Smooth muscle cell of the brain vasculature (primary cell): Measurements from ENCODE around the gene NBDY.
"Not testable (repeated sequence)": the region's sequence is repeated elsewhere in the genome, so short reads cannot be mapped to it uniquely, and the experiment has no call there.

Experiments
- DNase-seq: peaks from one replicate; pipeline ENCODE4 v3.0.0-alpha.2; 2012; ENCODE audit warnings: low read depth, low spot score

NBDY gene

DNA sequence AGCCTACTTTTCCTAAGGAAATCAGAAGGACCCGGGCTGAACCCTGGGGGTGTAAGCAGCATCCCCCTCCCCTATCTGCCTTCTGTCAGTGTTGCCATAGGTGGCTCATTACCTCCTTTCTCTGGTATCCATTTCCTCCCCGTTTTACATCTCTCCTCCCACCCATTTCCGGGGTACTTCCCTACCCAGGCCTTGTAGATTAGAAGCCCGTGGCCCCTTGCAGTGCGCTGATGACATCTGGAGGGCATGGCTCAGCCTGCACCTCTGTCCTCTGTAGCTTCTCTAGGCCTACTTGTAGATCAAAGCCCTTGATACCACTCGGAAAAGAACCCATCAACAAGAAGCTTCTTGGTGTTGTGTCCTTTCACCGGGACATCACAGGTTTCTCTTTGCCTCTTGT lies 71.8 kb downstream of the NBDY start:
- DNase-seq, result no peak

DNA sequence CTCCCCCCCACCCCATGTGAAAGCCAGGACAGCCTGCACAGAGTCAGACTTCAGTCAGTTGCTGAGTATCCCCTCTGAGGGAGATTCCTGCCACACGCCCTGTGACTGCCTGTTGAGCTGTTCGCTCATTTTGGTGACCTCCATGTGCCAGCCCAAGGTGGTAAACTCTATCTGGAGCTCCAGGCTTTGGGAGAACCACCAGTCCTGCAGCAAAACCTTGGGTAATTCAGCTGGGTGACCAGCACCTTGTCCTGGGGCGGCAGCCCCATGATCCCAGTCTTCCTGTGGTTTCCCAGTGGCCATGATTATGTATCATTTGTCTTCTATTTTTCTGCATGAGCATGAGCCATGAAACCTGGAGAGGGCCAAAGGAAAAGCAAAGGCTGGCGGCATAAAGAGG lies 73.4 kb downstream of the NBDY start:
- no peak for DNase-seq

DNA sequence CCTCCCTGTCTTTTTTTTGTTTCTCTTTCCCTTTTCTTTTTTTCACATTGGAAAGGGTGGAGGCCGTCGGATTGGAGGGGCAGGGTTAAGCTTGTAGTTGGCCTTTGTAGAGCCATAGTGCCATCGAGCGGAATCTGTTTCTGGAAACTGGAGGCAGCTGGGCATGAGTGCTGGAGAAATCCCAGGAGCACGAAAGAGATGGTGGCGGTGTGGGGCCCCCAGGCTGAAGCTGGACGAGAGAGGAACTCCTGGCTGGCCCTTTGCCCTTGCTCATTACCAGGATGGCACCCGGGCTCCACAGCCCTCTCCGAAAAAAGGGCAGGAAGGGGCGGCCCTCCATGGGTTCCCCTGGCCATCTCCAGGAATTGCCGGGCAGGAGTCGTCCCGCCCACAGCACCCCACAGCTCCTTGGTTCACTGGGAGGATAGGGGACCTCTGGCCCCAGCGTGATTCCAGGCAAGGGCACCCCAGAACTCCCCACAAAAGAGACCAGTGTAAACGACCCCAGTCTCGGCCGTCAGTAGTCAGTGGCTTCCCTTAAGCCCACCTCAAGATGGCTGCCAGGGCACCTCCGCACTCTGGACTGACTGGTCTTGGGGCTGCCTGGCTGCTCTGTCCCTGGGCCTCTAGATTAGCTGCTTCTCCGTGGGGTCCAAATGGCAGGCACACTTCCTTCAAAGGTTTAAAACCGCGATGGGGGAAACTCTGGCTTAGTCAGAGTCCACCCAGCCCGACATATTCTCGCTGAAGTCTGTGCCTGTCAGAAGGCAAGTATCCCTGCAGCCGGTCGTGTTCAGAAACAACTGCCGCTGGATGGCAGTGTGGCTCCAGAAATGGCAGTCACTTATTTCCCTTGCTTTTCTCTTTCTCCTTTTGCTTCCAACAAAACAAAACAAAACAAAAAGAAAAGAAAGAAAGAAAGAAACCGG lies 74.1 kb downstream of the NBDY start:
- DNase-seq, result peak; percentile 33

DNA sequence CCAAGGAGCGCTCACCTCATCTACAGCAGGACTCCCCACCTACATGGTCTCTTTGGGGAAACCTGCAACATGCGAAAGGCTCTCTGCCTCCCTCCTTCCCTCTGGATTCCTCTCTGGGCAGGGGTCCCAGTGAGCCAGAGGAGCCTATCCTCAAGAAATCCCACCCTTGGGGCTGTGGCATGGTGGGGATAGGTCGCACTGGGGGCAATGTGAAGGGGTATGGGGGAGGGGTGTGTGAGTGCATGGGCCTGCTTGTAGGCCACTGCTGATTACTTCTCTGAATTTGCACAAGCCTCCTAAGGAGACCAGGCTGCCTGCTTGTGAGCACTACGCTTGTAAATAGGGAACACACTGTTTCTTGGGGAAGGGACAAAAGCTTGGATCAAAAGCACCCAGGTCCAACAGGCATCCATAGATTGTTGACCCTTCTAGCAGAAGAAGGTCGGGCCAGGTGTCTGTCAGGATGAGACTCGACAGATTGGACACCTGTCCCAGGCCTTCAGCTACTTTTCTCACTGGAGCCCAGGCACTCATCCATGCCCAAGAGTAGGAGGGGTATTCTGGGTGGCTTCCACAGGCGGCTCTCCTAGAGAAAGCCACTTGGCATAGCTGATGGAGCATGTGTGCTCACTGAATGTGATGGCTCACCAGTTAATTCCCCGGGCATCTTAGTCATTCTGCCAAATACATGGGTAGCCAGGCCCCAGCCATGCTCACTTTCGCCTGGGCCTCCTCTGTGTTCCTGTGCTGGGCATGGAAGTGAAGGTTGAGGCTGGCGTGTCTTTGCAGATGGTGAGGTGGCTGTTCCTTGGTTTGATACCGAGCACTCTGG lies 75.0 kb downstream of the NBDY start:
- no peak for DNase-seq

DNA sequence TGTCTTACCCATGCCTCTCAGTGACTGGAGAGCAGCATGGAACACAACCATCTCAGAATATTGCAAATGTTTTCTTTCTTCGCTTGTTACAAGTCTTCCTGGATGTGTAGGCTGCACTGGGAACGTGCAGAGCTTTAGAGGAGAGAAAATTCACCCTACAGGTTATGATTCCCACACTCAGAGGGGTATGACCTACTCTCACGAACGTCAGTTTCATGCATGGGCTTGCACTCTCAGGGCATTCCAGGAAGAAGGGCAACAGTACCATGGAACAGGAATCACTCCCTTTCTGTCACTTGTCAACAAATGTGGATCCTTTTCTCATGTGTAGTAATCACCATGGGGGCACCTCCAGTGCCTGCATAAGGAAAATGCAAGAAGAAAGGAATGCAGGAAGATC lies 75.8 kb downstream of the NBDY start:
- DNase-seq, result no peak

DNA sequence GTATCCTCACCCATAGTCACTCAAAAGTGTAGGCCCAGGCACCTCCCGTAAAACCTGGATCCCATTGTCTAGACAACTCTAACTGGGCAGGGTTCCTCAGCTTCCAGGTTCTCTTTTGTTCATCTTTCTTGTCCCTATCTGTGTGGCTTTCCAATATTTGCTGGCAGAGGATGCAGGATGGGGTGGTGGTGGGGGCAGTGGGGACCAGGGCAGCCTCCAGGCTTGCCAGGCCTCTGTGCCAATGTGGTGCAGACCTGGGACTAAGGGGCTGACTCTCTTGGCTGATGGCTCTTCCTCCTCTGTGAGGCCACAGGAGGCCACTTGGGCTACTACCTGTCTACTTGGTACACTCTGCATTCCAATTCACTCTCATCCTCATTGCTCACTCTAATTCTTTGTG lies 76.4 kb downstream of the NBDY start:
- no peak for DNase-seq

DNA sequence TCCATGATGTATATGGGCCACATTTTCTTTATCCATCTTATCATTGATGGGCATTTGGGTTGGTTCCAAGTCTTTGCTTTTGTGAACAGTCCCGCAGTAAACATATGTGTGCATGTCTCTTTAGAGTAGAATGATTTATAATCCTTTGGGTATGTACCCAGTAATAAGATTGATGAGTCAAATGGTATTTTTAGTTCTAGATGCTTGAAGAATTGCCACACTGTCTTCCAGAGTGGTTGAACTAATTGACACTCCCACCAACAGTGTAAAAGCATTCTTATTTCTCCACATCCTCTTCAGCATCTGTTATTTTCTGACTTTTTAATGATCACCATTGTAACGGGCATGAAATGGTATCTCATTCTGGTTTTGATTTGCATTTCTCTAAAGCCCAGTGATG lies 77.1 kb downstream of the NBDY start:
- not testable (repeated sequence) for DNase-seq

DNA sequence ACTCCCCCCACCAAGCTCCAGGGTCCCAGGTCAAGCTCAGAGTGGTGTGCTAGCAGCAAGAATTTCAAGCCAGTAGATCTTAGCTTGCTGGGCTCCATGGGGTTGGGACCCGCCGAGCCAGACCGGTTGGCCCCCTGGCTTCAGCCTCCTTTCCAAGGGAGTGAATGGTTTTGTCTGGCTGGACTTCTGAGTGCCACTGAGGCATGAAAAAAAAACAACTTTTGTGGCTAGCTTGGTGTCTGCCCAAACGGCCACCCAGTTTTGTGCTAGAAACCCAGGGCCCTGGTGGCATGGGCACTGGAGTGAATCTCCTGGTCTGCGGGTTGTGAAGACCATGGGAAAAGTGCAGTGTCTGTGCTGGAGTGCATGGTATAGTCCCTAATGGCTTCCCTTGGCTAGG lies 82.6 kb downstream of the NBDY start:
- DNase-seq, result no peak

DNA sequence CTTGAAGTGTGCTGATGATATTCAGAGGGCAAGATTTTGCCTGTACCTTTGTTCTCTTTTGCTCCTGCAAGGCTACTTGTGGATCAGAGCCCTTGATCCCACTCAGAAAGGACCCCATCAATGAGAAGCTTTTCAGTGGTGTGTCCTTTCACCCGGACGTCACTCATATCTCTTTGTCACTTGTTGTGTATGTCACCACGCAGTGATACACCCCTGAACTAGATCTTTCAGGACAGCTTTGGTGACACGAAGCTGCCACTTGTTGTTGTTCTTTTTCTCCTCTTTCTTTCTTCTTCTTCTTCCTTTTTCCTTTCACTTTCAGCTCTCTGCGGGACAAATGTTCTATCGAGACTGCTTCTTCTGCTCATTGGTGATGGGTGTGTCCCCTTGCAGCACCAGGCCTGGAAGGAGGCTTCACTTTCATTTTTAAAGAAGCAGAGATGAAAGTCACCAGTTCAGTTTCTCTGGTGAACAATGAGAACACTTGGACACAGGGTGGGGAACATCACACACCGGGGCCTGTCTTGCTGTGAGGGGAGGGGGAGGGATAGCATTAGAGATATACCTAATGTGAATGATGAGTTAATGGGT lies 83.6 kb downstream of the NBDY start:
- no peak for DNase-seq

DNA sequence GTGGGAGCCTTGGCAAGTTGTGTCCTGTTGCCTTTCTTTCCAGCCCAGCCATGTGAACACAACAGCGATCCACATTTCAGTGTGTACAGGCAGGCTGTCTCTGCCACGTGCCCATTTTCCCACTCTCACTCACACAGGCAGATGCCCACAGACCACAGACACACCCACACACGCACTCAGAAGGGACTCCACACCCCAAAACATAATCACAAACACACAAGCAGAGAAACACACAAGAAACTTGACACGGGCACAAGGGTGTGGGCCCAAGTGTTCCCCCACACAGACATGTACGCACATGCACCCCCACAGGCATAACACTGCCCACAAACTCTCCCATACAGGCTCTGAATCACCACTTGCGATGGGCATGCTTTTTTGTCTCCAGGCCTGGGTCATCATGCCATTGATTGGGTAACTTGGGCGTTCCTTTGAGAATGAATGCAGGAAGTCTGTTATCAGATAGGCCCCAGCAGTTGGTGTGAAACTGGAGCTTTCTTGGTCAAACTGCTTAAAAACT lies 84.3 kb downstream of the NBDY start:
- no peak for DNase-seq

DNA sequence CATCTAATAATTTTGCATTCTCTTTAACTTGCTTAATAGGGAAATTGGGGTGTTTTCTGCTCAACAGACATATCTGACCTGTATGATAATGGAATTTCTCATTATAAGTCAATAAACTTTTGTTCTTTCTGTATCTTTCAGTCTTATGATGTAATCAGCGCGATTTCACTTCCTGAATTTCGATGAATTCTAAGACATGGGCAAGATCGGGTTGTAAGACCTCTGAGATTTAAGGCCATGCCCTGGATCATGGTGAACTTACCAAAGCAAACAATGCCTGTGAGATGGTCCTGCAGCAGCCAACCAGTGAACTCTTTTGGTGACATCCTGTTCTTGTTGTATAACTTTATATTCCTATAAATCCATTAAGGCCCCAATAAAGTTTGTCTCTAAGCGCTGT lies 88.1 kb downstream of the NBDY start:
- no peak for DNase-seq

DNA sequence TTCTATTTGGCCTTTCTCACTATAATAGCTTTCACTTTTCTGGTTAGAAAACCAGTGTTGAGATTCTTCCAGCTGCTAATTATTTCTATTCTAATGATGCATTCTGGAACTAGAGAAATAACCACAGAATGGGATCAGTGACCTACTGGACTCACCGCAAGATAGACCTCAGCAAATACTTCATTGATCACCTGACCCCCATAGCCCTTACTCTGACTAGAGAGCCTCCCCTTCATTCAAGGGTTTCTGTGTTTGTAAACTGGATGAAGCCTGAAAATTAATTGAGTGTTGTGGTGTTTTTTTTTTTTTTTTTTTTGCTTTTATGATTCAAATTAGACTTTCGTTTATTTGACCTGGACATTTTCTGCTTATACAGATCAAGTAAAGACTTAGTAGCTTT lies 97.0 kb downstream of the NBDY start:
- DNase-seq, result no peak

DNA sequence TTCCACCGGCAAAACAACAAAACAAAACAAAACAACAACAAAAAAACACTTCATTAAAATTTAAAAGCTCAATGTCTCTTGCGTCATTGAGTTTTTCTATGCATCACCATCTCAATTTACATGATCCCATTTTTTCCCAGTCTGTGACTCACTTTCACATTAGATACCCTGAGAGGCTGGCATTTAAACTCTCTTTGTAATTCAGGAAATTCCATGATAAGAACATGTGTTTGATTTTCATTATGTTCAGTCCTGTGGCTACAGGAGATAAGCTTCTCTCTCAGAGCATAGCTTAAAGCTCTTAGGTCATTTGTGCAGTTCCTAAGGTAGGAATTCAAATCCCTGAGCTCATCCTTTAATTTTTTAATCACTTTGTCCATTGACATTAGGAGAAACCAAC lies 104.6 kb downstream of the NBDY start:
- no peak for DNase-seq

DNA sequence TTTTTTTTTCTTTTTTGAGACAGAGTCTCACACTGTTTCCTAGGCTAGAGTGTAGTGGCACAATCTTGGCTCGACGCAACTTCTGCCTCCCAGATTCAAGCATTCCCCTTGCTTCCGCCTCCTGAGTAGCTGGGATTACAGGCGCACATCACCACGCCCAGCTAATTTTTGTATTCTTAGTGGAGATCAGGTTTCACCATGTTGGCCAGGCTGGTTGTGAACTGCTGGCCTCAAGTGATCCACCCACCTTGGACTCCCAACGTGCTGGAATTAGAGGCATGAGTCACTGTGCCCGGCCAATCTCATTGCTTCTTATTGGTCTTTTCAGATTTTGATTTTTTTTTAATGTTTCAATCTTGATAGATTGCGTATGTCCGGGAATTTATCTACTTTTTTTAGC lies 124.4 kb downstream of the NBDY start:
- no peak for DNase-seq

DNA sequence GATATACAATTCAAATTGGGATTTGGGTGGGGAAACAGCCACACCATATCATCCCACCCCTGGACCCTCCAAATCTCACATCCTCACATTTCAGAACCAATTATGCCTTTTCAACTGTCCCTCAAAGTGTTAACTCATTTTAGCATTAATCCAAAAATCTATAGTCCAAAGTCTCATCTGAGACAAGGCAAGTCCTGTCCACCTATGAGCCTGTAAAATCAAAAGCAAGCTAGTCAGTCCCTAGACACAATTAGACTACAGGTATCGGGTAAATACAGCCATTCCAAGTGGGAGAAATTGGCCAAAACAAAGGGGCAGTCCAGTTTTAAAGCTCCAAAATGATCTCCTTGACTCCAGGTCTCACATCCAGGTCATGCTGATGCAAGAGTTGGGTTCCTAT lies 128.0 kb downstream of the NBDY start:
- no peak for DNase-seq

DNA sequence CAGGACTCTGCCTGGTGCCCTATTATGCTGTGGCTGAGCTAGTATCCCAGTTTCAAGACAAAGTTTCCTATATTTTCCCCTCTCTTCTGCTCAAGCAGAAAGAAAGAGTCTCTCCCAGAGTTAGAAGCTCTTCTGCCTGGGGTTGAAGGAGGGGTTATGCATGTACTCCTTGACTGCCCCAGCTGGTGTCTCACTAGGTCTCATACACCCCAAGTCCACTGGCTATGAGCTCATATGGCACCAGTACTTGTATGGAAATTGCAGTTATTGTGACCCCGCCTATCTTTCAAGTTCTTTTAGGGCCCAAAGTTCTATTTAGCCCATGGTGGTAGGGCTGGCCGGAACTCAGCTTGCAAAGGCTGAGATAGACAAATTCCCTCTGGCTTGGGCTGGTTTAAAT lies 131.8 kb downstream of the NBDY start:
- DNase-seq, result no peak
